Measurements from ENCODE around the gene AHRR. TPM values are rescaled to one million over a fixed set of nuclear protein-coding genes. Genes with fewer than 3 reads are reported as not detected.

The AHRR gene
- total and polyA plus RNA-seq, 9 of the 15 experiments (the other 6 are each of a cell fraction or from before 2014, with no cell fraction given): 0.06 to 1.6 (median 0.75) TPM; not detected in 1

GRCh38 chr5:481347-481746 lies 159.8 kb downstream of the AHRR start:
- 0 out of 2 replicates have a peak, but pooled peaks cover 14% of the 10 kb centered on the region for H4K20me1 ChIP-seq (replicated peaks; ENCODE audit: control insufficient read depth, insufficient read depth, low read length)
- ChIA-PET POLR2A (interaction anchor here (0.6 kb wide), 1 partner anchor 67 kb away, joined by 3 read pairs; no protein-coding TSS in a partner anchor), CTCF (ENCODE audit: low intra/inter-chr PET ratio) (no interaction called here)
- TF ChIP-seq ZNF143 (CRISPR knock-in tag; IDR thresholded peaks at IDR 0.05) (no peak), ZNF707 (CRISPR knock-in tag; conservative IDR thresholded peaks at IDR 0.05) (no peak), MBD1 (CRISPR knock-in tag; IDR thresholded peaks at IDR 0.05) (no peak), MTF1 (CRISPR knock-in tag; IDR thresholded peaks at IDR 0.05; ENCODE audit: borderline replicate concordance) (no peak)
- H3K9ac ChIP-seq (ENCODE audit: insufficient read depth in 1 of 2, low read depth in 2 of 2, low read length in 2 of 2): no peak overlapping the region
- peaks cover 21 to 75% of the 10 kb centered on the region in 2 experiments; a peak in 4 of 5 replicates for H3K27me3 ChIP-seq (ENCODE audit: control insufficient read depth in 2 of 2, insufficient read depth in 2 of 2, low read length in 2 of 2)
- H3K4me2 ChIP-seq (ENCODE audit: insufficient read depth, low read length): no peak overlapping the region
- H2AFZ ChIP-seq (ENCODE audit: low read depth, low read length): no peak overlapping the region
- FAIRE-seq (no peak), DNase-seq (ENCODE audit: extremely low read depth in 1 of 4, low spot score in 3 of 4) (no peak), ATAC-seq (no peak)
- H3K4me1 ChIP-seq (replicated peaks in 1 of 2; ENCODE audit: control insufficient read depth in 2 of 2, insufficient read depth in 2 of 2, low read length in 2 of 2): peaks cover 8 to 79% of the 10 kb centered on the region in 2 experiments; a peak in 3 of 5 replicates
- H3K27ac ChIP-seq (ENCODE audit: extremely low read depth, low read depth, low read length): no peak overlapping the region
- H3K9me3 ChIP-seq (replicated peaks; ENCODE audit: control insufficient read depth, insufficient read depth, low read depth, low read length): no peaks in the 10 kb centered on the region
- H3K9me1 ChIP-seq (ENCODE audit: control insufficient read depth, insufficient read depth, low read length): peaks cover 4% of the 10 kb centered on the region
- in situ Hi-C loops (cut with MboI) (no loop called here), intact Hi-C loops (cut with micrococcal nuclease) (no loop called here)
- no peak overlapping the region for H3K4me3 ChIP-seq
- no TSS peak for BruUV-seq (replicated peaks)
- H3K36me3 ChIP-seq (ENCODE audit: control insufficient read depth, insufficient read depth, low read length): no peaks in the 10 kb centered on the region
- no peaks in the 10 kb centered on the region for H3K79me2 ChIP-seq (ENCODE audit: control insufficient read depth, insufficient read depth, low read length)
- 22% methylated on average over 22 of the region's 23 CpGs for WGBS (ENCODE audit: insufficient coverage, low coverage, missing lambda C conversion rate)
